NCI-H2107 (cell line): ENCODE data around the gene NANOS2.

Experiments
- DNase-seq: peaks from one replicate; lab custom pipeline; 2025; lab: John Stamatoyannopoulos, UW

NANOS2 gene

GRCh38 chr19:45895519-45895972, 19.0 kb downstream of the NANOS2 start:
- DNase-seq: no peak

GRCh38 chr19:45890877-45891276, 23.7 kb downstream of the NANOS2 start:
- no peak for DNase-seq

- DNase-seq: no peak
Measured at GRCh38 chr19:45889210-45889885, 25.2 kb downstream of the NANOS2 start.

- DNase-seq: no peak
Measured at GRCh38 chr19:45887200-45887710, 27.3 kb downstream of the NANOS2 start.

GRCh38 chr19:45886427-45887199, 28.0 kb downstream of the NANOS2 start:
- DNase-seq: peak; percentile 74

GRCh38 chr19:45885556-45886426, 28.8 kb downstream of the NANOS2 start, which contains the start of gene IRF2BP1:
Gene IRF2BP1 (minus strand): TSS chr19:45886141. CDS start chr19:45885774, 367 bp downstream.
- peak; percentile 85 for DNase-seq

- DNase-seq: no peak
Measured at GRCh38 chr19:45884682-45885555, 29.7 kb downstream of the NANOS2 start.

GRCh38 chr19:45883881-45884681, 30.5 kb downstream of the NANOS2 start:
- DNase-seq: no peak

GRCh38 chr19:45883586-45883880, 31.0 kb downstream of the NANOS2 start:
- no peak for DNase-seq

- DNase-seq: peak; percentile 72
Measured at GRCh38 chr19:45882652-45883585, 31.7 kb downstream of the NANOS2 start.

- no peak for DNase-seq
Measured at GRCh38 chr19:45881909-45882528, 32.6 kb downstream of the NANOS2 start.

GRCh38 chr19:45881082-45881908, 33.3 kb downstream of the NANOS2 start:
- no peak for DNase-seq

GRCh38 chr19:45879971-45880370, 34.6 kb downstream of the NANOS2 start:
- DNase-seq: no peak

GRCh38 chr19:45879055-45879454, 35.5 kb downstream of the NANOS2 start:
- DNase-seq: no peak

GRCh38 chr19:45878043-45878794, 36.4 kb downstream of the NANOS2 start:
- DNase-seq: no peak

GRCh38 chr19:45876411-45877197, 38.0 kb downstream of the NANOS2 start:
- no peak for DNase-seq

GRCh38 chr19:45876161-45876410, 38.5 kb downstream of the NANOS2 start:
- DNase-seq: no peak
